Activated naive CD8-positive, alpha-beta T cell treated with anti-CD3 and anti-CD28 coated beads for 36 hours (primary cell): ENCODE data around the gene DHX29. TPM values are rescaled to one million over a fixed set of nuclear protein-coding genes. Genes with fewer than 3 reads are reported as not detected.

Experiments used
- DNase-seq: peaks from one replicate; pipeline ENCODE4 v3.0.0; 2021
- H3K27ac Mint-ChIP-seq: one replicate; pipeline ENCODE4 v1.8.0; 2022; ENCODE audit warnings: mild to moderate bottlenecking, moderate library complexity, mixed read lengths
- H3K27me3 Mint-ChIP-seq: one replicate; pipeline ENCODE4 v1.8.0; 2022; ENCODE audit warnings: mild to moderate bottlenecking, mixed read lengths
- H3K36me3 Mint-ChIP-seq: one replicate; pipeline ENCODE4 v1.8.0; 2021; ENCODE audit warnings: mild to moderate bottlenecking, mixed read lengths
- H3K4me1 Mint-ChIP-seq: one replicate; pipeline ENCODE4 v1.8.0; 2021; ENCODE audit warnings: mixed read lengths
- H3K4me3 Mint-ChIP-seq: one replicate; pipeline ENCODE4 v1.8.0; 2022; ENCODE audit warnings: mild to moderate bottlenecking, moderate library complexity, mixed read lengths
- H3K9me3 Mint-ChIP-seq: one replicate; pipeline ENCODE4 v1.8.0; 2022; ENCODE audit warnings: mixed read lengths
- total RNA-seq, 2 experiments: library from RNA; stranded (reverse); gene quantifications; one replicate each; pipeline ENCODE4 v1.2.3, GENCODE V29; 2021

Gene DHX29
- total RNA-seq, 2 experiments from 2014 or later: 19.1 TPM

- H3K4me1 Mint-ChIP-seq: no peaks in the 10 kb centered on the region
- H3K4me3 Mint-ChIP-seq: no peak overlapping the region
- H3K27me3 Mint-ChIP-seq: no peaks in the 10 kb centered on the region
- H3K36me3 Mint-ChIP-seq: peaks cover 28% of the 10 kb centered on the region
- no peak overlapping the region for H3K27ac Mint-ChIP-seq
- no peak for DNase-seq
- H3K9me3 Mint-ChIP-seq: no peaks in the 10 kb centered on the region
These were observed 16.5 kb downstream of the DHX29 start for GRCh38 chr5:55290991-55291390.

GRCh38 chr5:55289808-55290207, 17.7 kb downstream of the DHX29 start:
- Mint-ChIP-seq H3K27ac (no peak overlapping the region), H3K36me3 (peaks cover 20% of the 10 kb centered on the region), H3K4me3 (no peak overlapping the region), H3K27me3 (no peaks in the 10 kb centered on the region), H3K4me1 (no peaks in the 10 kb centered on the region), H3K9me3 (no peaks in the 10 kb centered on the region)
- DNase-seq: no peak

GRCh38 chr5:55286411-55286933, 21.0 kb downstream of the DHX29 start:
- Mint-ChIP-seq H3K27me3 (no peaks in the 10 kb centered on the region), H3K4me3 (no peak overlapping the region), H3K27ac (no peak overlapping the region), H3K4me1 (no peaks in the 10 kb centered on the region), H3K9me3 (no peaks in the 10 kb centered on the region), H3K36me3 (peaks cover 17% of the 10 kb centered on the region)
- DNase-seq: no peak

- Mint-ChIP-seq H3K9me3 (no peaks in the 10 kb centered on the region), H3K4me1 (no peaks in the 10 kb centered on the region), H3K27me3 (no peaks in the 10 kb centered on the region), H3K36me3 (peaks cover 25% of the 10 kb centered on the region), H3K27ac (no peak overlapping the region), H3K4me3 (no peak overlapping the region)
- DNase-seq: no peak
These were observed 28.7 kb downstream of the DHX29 start for GRCh38 chr5:55278778-55279177.

- no peaks in the 10 kb centered on the region for H3K4me1 Mint-ChIP-seq
- no peaks in the 10 kb centered on the region for H3K9me3 Mint-ChIP-seq
- H3K36me3 Mint-ChIP-seq: peaks cover 21% of the 10 kb centered on the region
- no peak overlapping the region for H3K4me3 Mint-ChIP-seq
- no peaks in the 10 kb centered on the region for H3K27me3 Mint-ChIP-seq
- H3K27ac Mint-ChIP-seq: no peak overlapping the region
- no peak for DNase-seq
These were observed 30.7 kb downstream of the DHX29 start for GRCh38 chr5:55276771-55277170.

GRCh38 chr5:55258339-55258738, 49.2 kb downstream of the DHX29 start:
- Mint-ChIP-seq H3K27me3 (no peaks in the 10 kb centered on the region), H3K9me3 (no peaks in the 10 kb centered on the region), H3K4me3 (no peak overlapping the region), H3K27ac (no peak overlapping the region), H3K36me3 (peaks cover 13% of the 10 kb centered on the region), H3K4me1 (peaks cover 5% of the 10 kb centered on the region)
- DNase-seq: no peak

GRCh38 chr5:55254802-55255201, 52.7 kb downstream of the DHX29 start:
- H3K36me3 Mint-ChIP-seq: peaks cover 8% of the 10 kb centered on the region
- H3K27me3 Mint-ChIP-seq: no peaks in the 10 kb centered on the region
- no peak overlapping the region for H3K27ac Mint-ChIP-seq
- no peak for DNase-seq
- H3K4me3 Mint-ChIP-seq: no peak overlapping the region
- peaks cover 5% of the 10 kb centered on the region for H3K4me1 Mint-ChIP-seq
- H3K9me3 Mint-ChIP-seq: no peaks in the 10 kb centered on the region

GRCh38 chr5:55250064-55250463, 57.4 kb downstream of the DHX29 start:
- peaks cover 3% of the 10 kb centered on the region for H3K4me1 Mint-ChIP-seq
- no peak overlapping the region for H3K27ac Mint-ChIP-seq
- no peak for DNase-seq

GRCh38 chr5:55241746-55242145, 65.7 kb downstream of the DHX29 start:
- Mint-ChIP-seq H3K27ac (no peak overlapping the region), H3K36me3 (no peaks in the 10 kb centered on the region), H3K9me3 (peaks cover 1% of the 10 kb centered on the region), H3K4me1 (no peaks in the 10 kb centered on the region), H3K27me3 (peaks cover 13% of the 10 kb centered on the region), H3K4me3 (no peak overlapping the region)
- DNase-seq: no peak

More at GRCh38 chr5:55250064-55250463, 57.4 kb downstream of the DHX29 start:
- H3K36me3 Mint-ChIP-seq: peaks cover 4% of the 10 kb centered on the region
- no peaks in the 10 kb centered on the region for H3K27me3 Mint-ChIP-seq
- H3K4me3 Mint-ChIP-seq: no peak overlapping the region
- peaks cover 11% of the 10 kb centered on the region for H3K9me3 Mint-ChIP-seq

- no peaks in the 10 kb centered on the region for H3K36me3 Mint-ChIP-seq
- DNase-seq: no peak
These were observed 70.7 kb downstream of the DHX29 start for GRCh38 chr5:55236800-55237199.

GRCh38 chr5:55234121-55234700, 73.3 kb downstream of the DHX29 start:
- Mint-ChIP-seq H3K27me3 (peaks cover 79% of the 10 kb centered on the region), H3K9me3 (no peaks in the 10 kb centered on the region), H3K4me3 (peak overlapping the region; percentile 78), H3K27ac (no peak overlapping the region), H3K4me1 (peaks cover 28% of the 10 kb centered on the region), H3K36me3 (no peaks in the 10 kb centered on the region)
- peak; percentile 9 for DNase-seq

More at GRCh38 chr5:55236800-55237199, 70.7 kb downstream of the DHX29 start:
- Mint-ChIP-seq H3K9me3 (no peaks in the 10 kb centered on the region), H3K4me3 (no peak overlapping the region), H3K27ac (no peak overlapping the region), H3K4me1 (peaks cover 14% of the 10 kb centered on the region), H3K27me3 (peaks cover 54% of the 10 kb centered on the region)

- DNase-seq: peak; percentile 77
- Mint-ChIP-seq H3K4me3 (peak within 1 kb of the TSS; percentile 78), H3K9me3 (no peaks in the 10 kb centered on the region), H3K27ac (no peak within 1 kb of the TSS), H3K27me3 (peaks cover 80% of the 10 kb centered on the region), H3K4me1 (peaks cover 28% of the 10 kb centered on the region), H3K36me3 (no peaks in the 10 kb centered on the region)
These were observed 74.2 kb downstream of the DHX29 start, which contains the start of gene CCNO for GRCh38 chr5:55232985-55233928. TSS of gene CCNO (minus strand) at chr5:55233608. CDS start at chr5:55233523, 85 bp downstream.

- H3K27me3 Mint-ChIP-seq: peaks cover 88% of the 10 kb centered on the region
- H3K27ac Mint-ChIP-seq: no peak overlapping the region
- peak; percentile 14 for DNase-seq
- H3K9me3 Mint-ChIP-seq: no peaks in the 10 kb centered on the region
- H3K4me1 Mint-ChIP-seq: peaks cover 35% of the 10 kb centered on the region
- no peaks in the 10 kb centered on the region for H3K36me3 Mint-ChIP-seq
- peak overlapping the region; percentile 78 for H3K4me3 Mint-ChIP-seq
These were observed 75.1 kb downstream of the DHX29 start for GRCh38 chr5:55232271-55232984.

- H3K4me1 Mint-ChIP-seq: peaks cover 35% of the 10 kb centered on the region
- H3K27ac Mint-ChIP-seq: no peak overlapping the region
These were observed 75.6 kb downstream of the DHX29 start for GRCh38 chr5:55231919-55232270.

More at GRCh38 chr5:55231919-55232270, 75.6 kb downstream of the DHX29 start:
- H3K4me3 Mint-ChIP-seq: peak overlapping the region; percentile 78
- no peaks in the 10 kb centered on the region for H3K9me3 Mint-ChIP-seq
- no peaks in the 10 kb centered on the region for H3K36me3 Mint-ChIP-seq
- peaks cover 88% of the 10 kb centered on the region for H3K27me3 Mint-ChIP-seq
- no peak for DNase-seq
